ENCODE results near the gene ZNF91.

DNA sequence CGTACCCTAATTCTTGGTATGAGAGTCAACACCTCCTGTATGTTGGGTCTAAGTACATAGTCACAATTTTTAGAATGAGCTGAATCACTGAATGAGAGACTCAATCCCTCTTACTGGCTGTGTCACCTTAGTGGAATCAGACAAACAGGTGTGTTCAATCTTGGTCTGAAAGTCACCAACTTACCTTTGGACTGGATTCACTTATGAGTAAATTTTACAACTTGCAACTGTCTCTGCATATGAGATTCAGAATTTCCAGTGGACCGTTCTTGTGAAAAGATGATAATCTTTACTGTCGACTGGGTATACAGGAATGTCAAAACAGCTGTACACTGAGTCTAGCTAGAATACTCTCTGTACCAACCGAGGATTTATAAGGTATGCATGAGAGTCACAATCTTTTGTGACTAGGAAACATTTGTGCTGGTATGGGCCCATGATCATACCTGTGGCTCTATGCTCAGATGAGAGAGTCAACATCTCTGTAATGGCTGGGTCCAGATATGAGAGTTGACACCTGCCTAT lies 5.9 kb upstream of the ZNF91 start:
- TF ChIP-seq, protein P1, sequence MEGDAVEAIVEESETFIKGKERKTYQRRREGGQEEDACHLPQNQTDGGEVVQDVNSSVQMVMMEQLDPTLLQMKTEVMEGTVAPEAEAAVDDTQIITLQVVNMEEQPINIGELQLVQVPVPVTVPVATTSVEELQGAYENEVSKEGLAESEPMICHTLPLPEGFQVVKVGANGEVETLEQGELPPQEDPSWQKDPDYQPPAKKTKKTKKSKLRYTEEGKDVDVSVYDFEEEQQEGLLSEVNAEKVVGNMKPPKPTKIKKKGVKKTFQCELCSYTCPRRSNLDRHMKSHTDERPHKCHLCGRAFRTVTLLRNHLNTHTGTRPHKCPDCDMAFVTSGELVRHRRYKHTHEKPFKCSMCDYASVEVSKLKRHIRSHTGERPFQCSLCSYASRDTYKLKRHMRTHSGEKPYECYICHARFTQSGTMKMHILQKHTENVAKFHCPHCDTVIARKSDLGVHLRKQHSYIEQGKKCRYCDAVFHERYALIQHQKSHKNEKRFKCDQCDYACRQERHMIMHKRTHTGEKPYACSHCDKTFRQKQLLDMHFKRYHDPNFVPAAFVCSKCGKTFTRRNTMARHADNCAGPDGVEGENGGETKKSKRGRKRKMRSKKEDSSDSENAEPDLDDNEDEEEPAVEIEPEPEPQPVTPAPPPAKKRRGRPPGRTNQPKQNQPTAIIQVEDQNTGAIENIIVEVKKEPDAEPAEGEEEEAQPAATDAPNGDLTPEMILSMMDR (conservative IDR thresholded peaks at IDR 0.05 in 1 of 2, IDR thresholded peaks at IDR 0.05 in 1 of 2; ENCODE audit: low read depth in 1 of 2, low read length in 2 of 2), result no peak
- no peak for TF ChIP-seq EZH2 (IDR thresholded peaks at IDR 0.05; ENCODE audit: low read length, missing control alignments)

Measured in fibroblast of lung (primary cell).